Effector CD4-positive, alpha-beta T cell (primary cell): ENCODE measurements around the gene REXO1.
"Not testable (repeated sequence)": the region's sequence is repeated elsewhere in the genome, so short reads cannot be mapped to it uniquely, and the experiment has no call there.

Experiments
- DNase-seq: peaks from one replicate; pipeline ENCODE4 v3.0.0-alpha.2; 2020
- total RNA-seq: gene quantifications from one replicate; lab custom pipeline; 2026; lab: John Stamatoyannopoulos, UW

REXO1 gene, protein sequence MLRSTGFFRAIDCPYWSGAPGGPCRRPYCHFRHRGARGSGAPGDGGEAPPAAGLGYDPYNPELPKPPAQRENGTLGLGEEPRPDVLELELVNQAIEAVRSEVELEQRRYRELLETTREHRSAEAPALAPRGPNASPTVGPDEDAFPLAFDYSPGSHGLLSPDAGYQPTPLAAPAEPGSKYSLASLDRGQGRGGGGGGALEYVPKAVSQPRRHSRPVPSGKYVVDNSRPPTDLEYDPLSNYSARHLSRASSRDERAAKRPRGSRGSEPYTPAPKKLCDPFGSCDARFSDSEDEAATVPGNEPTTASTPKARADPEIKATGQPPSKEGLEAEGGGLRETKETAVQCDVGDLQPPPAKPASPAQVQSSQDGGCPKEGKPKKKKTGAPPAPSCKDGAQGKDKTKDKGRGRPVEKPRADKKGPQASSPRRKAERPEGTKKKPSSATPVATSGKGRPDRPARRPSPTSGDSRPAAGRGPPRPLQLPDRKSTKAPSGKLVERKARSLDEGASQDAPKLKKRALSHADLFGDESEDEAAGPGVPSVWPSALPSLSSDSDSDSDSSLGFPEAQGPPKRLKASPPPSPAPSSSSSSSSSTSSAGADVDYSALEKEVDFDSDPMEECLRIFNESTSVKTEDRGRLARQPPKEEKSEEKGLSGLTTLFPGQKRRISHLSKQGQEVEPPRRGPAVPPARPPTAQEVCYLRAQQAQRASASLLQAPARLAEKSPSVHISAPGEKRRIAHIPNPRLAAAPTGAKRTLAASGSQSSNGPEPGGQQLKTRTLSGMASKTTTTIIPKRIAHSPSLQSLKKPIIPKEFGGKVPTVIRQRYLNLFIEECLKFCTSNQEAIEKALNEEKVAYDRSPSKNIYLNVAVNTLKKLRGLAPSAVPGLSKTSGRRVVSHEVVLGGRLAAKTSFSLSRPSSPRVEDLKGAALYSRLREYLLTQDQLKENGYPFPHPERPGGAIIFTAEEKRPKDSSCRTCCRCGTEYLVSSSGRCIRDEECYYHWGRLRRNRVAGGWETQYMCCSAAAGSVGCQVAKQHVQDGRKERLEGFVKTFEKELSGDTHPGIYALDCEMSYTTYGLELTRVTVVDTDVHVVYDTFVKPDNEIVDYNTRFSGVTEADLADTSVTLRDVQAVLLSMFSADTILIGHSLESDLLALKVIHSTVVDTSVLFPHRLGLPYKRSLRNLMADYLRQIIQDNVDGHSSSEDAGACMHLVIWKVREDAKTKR
- 118 reads per million, percentile 85 among the genes with 10 or more reads in this experiment for total RNA-seq

DNA sequence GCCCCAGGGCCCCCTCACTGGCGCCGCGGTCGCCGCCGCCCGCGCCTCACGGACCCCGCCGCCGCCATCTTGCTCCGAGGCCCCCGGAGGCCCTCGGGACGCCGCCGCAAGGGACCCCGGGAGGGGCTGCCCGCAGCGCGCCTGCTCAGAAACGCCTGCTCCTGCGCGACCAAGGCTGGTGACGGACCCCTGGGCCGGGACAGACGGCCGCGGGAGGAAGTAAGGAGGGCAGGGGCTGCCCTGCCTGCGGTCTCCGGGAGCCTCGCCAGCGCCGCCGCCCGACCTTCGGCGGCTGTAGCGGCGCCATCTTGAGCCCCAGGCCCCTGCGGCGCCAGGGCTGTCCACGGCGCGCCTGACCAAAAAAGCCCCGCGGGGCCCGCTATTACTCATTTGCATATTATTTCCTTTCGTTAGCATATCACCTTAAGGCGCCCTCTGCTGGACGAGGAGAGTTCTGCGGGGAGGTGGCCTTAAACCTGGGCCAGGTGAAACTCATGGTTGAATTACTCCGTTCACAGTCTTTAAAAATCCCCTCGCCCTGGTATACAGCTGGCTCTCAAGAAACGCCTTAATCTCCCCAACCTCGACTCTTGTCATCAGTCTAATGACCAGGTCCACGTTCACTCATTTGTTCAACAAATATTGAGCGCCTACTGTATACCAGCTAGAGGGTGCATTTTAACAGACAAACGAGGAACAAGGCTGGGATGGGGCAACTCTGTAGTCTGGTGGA, at the start of gene REXO1:
Gene REXO1 (minus strand): TSS at position 85 of the 733 bp plus-strand sequence. CDS start 125 bp downstream, outside the sequence.
- DNase-seq: peak; percentile 99

DNA sequence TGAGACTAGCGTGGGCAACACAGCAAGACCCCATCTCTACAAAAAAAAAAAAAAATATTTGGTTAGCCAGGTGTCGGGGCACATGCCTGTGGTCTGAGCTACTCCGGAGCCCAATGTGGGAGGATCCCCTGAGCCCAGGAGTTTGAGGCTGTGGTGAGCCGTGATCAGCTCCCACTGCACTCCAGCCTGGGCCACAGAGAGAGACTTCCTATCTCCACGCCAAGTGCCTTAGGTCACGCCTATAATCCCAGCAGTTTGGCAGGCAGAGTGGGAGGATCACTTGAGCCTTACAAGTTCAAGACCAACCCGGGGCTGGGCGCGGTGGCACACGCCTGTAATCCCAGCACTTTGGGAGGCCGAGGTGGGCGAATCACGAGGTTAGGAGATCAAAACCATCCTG, 48.2 kb upstream of the REXO1 start:
- no peak for DNase-seq

DNA sequence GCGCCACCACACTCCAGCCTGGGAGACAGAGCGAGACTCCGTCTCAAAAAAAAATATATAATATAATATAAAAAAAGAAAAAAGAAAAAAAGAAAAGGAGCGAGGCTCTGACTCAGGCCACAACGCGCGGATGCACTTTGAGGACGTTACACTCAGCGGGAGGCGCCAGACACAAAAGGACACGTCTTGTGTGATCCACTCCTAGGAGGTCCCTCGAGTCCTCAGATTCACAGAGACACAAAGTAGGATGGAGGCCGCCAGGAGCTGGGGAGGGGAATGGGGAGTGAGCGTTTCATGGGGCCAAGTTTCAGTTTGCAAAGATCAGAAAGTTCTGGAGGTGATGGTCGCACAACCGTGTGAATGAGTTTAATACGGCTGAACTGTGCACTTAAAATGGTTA, 45.5 kb upstream of the REXO1 start:
- no peak for DNase-seq

DNA sequence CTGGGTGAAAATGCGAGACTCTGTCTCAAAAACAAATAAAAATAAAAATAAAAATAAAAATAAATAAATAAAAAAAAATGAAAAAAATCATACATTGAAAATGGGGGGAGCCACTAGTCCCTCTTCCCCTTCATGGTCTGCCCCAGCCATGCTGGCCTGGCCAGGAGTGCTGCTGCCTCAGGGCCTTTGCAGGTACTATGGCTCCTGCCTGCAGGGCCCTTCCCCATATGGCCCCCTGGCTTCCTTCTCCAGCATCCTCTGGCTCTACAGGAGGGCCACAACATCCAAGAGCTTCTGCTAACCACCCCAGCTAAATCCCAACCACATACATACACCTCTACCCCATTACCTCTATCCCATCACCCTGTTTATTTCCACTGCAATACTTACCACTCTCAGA, 41.6 kb upstream of the REXO1 start:
- no peak for DNase-seq

DNA sequence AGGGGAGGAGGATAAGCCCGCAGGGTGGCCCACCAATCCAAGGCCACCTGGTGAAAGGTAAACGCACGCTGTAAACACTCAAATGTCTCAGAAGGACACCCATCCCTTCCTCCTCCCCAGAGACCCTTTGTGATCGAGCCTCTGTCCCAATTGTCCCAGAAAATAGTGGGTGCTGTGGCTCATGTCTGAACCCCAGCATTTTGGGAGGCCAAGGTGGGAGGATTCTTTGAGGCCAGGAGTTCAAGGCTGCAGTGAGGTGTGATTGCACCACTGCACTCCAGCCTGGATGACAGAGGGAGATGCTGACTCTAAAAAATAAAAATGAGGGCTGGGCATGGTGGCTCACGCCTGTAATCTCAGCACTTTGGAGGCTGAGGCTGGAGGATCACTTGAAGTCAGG, 40.1 kb upstream of the REXO1 start:
- no peak for DNase-seq

DNA sequence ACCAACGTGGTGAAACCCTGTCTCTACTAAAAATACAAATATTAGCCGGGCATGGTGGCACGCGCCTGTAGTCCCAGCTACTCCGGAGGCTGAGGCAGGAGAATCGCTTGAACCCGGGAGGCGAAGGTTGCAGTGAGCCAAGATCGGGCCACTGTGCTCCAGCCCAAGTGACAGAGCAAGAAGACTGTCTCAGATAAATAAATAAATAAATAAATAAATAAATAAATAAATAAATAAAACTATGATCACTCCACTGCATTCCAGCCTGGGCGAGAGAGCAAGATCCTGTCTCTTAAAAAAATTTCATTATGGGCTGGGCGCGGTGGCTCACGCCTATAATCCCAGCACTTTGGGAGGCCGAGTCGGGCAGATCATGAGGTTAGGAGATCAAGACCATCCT, 38.1 kb upstream of the REXO1 start:
- not testable (repeated sequence) for DNase-seq

DNA sequence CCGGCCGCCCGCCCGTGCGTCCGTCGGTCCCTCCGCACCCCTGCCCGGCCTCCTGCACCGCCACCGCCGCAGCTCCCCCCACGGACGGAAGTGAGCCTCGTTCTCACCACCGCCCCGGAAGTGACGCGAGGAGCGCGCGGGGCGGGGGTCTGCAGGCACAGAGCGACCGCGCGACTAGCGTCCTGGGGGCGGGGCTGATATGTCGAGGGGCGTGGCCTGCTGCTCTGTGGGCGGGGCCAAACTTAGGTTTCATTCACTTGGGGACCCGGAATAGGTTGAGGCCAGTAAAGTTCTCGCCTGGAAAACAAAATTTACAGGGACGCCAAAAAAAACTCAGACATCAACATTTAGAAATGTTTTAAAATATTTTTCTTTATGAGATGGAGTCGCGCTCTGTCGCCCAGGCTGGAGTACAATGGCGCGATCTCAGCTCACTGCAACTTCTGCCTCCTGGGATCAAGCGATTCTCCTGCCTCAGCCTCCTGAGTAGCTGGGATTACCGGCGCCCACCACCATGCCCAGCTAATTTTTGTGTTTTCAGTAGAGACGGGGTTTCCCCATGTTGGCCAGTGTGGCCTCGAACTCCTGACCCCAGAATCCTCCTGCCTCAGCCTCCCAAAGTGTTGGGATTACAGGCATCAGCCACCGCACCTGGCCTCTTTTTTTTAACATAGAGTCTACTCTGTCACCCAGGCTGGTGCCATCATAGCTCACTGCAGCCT, 37.3 kb upstream of the REXO1 start, which contains the start of gene ABHD17A:
Gene ABHD17A (minus strand): TSS at position 99 of the 722 bp plus-strand sequence. CDS start 3,930 bp downstream, outside the sequence.
- DNase-seq: peak; percentile 91

DNA sequence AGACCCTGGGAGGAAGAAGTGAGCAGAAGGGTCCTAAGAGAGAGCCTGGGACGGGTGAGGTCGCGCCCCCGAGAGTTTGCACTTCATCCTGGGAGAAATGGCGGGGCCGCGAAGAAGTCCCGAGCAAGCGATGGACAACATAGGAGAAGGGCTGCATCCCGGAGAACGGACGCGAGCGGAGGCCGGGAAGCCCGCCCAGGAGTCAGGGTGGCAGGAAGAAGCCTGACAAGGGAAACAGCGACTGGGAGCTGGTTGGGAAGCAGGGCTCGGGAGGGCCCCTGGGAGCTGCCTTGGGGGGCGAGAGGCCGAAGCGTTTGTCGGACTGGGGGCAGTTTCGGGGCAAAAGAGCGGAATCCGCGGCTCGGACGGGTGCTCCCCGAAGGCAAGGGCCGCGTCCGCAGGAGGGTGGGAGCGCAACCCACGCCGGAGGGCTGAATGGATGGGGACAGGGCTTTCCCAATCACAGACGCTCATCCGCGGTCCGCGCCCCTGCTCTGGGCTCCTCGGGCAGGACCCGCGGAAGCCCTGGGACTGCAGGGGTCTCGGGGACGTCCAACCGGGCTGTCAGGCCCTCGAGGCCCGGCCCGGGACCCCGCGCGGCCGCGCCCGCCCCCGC, 36.5 kb upstream of the REXO1 start:
- DNase-seq: no peak

DNA sequence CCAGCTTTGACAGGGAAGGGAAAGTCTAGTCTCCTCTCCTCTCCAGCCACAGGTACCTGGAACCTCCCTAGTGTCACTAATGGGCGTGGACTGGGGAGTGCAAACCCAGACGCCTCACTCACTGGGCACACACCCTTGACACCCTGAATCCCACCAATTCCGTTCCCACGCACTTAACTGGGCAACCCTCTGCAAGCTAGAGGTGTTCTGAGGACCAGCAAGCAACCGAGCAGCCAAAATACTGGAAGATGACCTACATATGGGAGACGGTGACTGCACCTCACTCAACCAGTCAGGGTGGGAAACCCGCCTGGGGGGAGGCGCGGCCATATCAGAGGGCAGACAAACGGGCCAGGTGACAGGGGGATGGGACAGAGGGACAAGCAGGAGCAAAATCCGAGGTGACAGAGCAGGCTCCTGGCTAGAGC, 36.0 kb upstream of the REXO1 start:
- DNase-seq: no peak

DNA sequence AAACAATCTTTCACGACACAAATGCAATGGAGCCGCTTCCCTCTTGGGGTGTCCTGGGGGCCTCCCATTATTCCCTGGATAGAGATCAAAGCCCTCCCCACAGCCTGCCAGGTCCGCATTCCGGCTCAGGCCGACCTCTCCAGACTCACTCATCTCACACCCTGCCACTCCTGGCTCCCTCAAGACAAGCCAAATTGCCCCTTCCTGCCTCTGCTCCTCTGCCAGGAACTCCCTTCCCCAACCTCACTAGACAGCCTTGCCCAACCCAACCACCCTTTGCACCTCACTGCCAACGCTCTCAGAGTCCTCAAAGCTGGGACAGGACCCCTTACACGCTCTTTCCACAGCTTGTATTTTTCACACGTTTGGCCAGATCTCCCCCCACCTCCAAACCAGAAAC, 35.5 kb upstream of the REXO1 start:
- no peak for DNase-seq

DNA sequence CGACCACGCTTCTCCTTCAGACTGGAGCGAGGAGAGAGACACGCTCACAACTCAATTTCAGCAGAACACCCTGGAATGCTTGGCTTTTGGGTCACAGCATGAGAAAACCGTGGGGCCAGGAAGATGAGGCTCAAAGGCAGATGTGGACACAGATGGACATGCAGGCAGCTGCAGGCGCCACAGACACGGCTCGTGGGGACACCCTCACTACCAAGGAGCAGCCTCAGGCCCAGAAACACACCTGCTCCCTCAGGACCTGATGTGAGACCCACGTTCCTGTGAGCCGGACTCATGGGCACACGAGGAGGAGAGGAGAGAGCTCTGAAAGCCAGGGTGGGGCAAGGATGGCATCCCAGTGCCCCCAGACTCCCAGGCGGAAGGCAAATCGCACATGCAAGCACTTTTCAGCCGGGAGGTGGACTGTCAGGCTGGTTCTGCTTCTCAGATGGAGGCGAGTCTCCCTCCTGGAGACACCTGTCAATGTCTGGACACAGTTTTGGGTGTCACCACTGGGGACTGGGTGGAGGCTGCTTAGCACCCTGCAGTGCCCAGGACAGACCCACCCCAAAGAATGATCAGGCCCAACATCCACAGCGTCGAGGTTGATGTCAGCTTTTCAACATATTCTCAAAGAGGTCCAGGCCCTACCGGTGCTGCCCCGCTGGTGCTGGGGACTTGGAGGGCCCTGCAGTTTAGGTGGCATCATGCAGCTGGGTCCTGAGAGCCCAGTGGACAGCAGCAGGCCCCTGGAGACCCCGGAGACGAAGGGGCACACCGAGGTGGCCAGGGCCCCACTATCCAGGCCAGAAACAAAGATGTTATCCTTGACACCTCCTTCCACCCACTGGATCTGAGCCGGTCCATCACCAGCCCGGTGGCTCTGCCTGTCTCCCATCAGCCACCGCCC, 34.8 kb upstream of the REXO1 start:
- no peak for DNase-seq

DNA sequence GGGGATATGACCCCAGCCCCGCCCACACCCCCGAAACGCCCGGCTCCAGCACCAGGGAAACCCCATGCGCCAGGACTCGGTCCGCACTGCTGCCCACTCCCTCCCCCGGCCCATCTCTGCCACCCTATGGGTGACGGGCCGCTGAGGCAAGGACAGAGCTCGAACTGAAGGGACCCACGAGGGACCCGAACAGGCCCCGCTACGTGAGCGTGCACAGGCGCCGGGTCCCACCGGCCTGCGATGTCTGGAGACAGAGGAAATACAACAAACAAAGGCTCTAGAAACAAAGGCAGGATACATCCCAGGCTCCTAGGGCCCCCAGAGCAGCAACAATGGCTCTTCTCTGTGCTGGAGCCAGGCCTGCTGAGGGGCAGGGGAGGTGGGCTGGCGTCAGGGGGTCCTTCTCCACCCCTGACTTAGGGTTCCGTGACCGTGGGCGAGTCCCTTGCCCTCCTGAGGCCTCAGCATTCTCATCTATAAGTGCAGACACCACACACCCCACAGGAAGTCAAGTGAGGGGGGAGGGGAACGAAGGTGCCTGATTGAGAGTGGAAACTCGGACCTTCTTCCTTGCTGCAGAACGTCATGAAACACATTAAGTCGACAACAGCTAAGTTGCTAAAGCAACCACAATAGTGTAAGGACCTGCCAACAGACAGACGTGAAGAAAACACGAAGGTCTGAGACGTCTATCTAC, 34.0 kb upstream of the REXO1 start:
- peak; percentile 77 for DNase-seq

DNA sequence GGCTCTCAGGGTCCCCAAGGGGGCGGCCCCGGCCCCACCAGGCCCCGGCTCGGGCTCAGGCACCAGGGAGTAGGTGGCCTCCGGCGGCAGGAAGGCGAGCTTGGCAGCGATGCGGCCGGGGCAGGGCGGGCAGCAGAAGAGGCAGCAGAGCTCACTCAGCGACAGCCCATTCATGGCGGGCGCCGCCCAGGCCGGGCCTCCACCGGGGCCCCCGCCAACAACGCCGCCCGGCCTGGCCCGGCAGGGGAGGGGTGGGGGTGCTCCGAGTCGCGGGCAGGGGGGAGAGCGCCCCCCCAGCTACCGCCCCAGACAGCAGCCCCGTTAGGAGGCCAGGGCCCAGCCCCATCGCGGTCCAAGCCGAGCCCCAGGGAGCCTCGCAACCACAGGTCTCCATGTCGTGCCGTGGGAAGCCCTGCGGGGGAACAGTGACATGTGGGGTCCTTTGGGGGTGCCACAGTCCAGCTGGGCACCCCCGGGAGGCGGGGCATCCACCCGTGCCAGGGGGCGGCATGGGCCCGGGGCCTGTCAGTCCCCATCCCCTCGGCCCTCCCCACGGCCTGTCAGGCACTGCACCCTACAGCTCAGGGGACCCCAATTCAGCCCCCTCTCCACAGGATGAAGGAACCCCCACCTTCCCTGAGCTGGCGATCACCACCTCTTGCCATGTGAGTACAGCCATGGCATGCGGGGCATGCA, 33.3 kb upstream of the REXO1 start:
- not testable (repeated sequence) for DNase-seq

DNA sequence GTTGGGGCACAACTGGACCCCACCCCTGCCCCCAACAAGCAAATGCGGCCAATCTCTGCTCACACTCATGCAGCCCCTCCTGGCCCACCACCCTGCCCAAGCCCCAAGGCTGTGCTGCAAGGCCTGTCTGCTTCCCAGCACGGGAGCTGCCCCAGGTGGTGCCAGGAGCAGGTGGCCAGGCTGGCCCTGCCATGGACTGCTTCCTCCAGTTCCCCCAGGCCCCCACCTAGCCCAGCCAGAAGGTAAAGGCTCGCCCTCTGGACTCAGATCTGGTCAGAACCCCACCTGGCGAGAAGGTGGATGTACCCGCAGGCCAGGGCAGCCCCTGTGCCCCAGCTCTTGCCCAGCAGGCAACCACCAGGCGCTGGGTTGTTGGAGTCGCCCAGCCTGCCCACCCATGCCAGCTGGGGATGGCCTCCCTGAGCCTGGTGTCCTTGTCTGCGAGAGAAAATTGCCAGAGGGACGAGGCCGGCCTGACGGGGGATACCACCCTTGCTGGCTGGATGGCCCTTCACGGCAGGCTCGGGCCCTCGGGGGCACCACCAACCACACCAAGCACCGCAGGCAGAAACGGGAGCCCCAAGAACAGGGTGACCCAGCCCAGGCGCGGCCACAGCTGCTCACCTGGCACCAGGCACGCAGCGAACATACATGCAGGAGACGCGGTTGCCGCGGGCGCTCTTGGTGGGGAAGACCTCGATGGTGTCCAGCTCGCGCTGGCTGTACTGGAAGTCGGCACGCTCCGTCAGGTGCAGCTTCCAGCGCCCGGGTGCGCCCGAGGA, 32.5 kb upstream of the REXO1 start:
- no peak for DNase-seq

DNA sequence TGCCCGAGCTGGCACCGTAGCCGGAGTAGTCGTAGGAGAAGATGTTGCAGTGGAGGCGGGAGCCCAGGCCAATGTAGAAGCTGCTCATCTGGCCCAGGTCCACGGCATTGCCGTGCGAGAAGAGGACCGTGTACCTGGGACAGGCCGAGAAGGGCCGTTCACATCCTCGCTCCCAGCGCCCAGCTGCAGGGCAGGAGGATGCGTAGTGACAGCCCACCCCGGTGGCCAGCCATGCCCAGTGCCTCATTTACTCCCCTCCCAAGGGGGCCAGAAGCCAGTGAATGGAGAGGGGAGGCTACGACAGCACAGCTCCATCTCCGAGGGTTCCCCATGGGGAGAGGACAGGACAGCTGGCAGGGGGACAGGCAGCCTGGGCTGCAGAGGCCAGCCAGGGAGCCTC, 31.7 kb upstream of the REXO1 start:
- DNase-seq: not testable (repeated sequence)

DNA sequence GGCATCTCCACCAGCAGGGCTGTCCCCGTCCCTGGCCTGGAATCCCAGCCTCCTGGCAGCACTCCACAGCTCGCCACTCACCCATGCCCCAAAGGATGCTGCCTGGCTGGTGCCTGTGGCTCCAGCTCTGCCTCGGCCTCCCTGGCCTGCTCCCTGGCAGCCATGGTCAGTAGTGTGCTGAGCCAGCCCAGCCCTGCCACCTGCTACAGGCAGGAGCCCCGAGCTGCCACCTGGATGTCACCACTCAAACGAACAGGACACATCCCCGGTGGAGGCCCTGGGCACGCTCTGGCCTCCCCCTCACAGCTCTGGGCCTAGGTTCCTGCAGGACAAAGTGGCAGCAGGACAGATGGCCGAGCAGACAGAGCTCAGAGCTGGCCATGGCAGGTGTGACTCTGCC, 30.3 kb upstream of the REXO1 start:
- not testable (repeated sequence) for DNase-seq

DNA sequence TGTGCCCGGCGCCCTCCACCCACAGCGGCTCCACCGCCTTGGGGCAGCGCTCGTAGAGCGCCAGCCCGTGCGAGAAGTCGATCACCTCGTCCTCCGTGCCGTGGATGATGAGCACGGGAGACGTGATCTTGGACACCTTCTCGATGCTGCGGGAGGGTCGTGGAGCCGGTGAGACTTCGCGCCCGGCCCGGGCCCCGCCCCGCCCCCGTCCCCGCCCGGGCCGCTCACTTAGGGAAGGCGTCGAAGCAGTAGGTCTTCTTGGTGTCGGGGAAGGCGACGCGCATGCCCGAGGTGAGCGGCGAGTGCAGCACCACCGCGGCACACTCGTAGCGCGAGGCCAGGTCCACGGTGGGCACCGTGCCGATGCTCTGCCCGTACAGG, 29.0 kb upstream of the REXO1 start:
- DNase-seq: not testable (repeated sequence)
